HL-60 (cell line): Measurements from ENCODE around the gene GRID2.
"Not testable (repeated sequence)": the region's sequence is repeated elsewhere in the genome, so short reads cannot be mapped to it uniquely, and the experiment has no call there.

Experiments
- DNase-seq, 2 experiments: peaks; one replicate each; pipeline ENCODE4 v3.0.0-alpha.2; 2010 to 2020; ENCODE audit warnings: low read depth in 1 of 2, low spot score in 1 of 2
- H3K27ac ChIP-seq: fragments of 250-450 bp; sonication (Bioruptor Pico); replicated peaks from 2 replicates; pipeline ENCODE4 v1.5.1; 2020; ENCODE audit warnings: mild to moderate bottlenecking, moderate library complexity
- H3K27me3 ChIP-seq: fragments of 250-450 bp; sonication (Bioruptor Pico); 2 replicates; pipeline ENCODE4 v1.5.1; 2021; ENCODE audit warnings: mild to moderate bottlenecking, moderate library complexity; ENCODE audit not compliant: insufficient read depth, poor library complexity, severe bottlenecking
- H3K4me3 ChIP-seq: replicated peaks from 2 replicates; pipeline ENCODE4 v1.5.1; 2011; ENCODE audit warnings: mild to moderate bottlenecking, control low read depth, low read length; ENCODE audit not compliant: insufficient read depth
- CTCF ChIP-seq: IDR thresholded peaks from one replicate; pipeline ENCODE4 v1.5.1; 2011; ENCODE audit warnings: low read length, control low read depth, inconsistent platforms; ENCODE audit not compliant: insufficient read depth
- GABPA ChIP-seq: IDR thresholded peaks from 2 replicates; pipeline ENCODE4 v1.6.1; 2012; ENCODE audit warnings: low read depth
- POLR2AphosphoS5 ChIP-seq: IDR thresholded peaks from 2 replicates; pipeline ENCODE4 v1.6.1; 2012; ENCODE audit warnings: low read depth
- SPI1 ChIP-seq: IDR thresholded peaks from 2 replicates; pipeline ENCODE4 v1.6.1; 2012; ENCODE audit warnings: low read depth, mild to moderate bottlenecking, borderline replicate concordance
- TF ChIP-seq, protein P1 (sequence below): IDR thresholded peaks from 2 replicates; pipeline ENCODE4 v1.6.1; 2012; ENCODE audit warnings: low read depth; ENCODE audit not compliant: insufficient replicate concordance

The GRID2 gene

DNA sequence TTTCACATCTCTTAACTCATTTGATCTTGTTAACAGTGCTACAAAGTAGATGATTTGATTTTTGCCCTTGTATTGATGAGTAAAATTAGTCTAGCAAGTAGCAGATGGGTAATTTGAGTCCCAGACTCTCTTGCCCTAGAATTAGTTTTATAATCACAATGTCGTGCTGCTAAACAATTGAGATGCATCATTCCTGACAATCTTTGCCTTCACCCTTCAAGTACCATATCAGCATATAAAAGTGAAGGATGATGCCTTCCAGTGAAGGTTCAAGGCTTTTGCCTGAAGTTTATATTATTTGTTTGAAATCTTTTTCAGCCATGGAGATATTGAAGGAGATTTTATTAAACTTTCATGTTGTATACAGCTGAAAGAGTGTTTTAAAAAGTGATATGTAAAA, 141.4 kb downstream of the GRID2 start:
- H3K27me3 ChIP-seq, result no peaks in the 10 kb centered on the region
- no peak for DNase-seq
- H3K27ac ChIP-seq, result no peak overlapping the region
- no peak overlapping the region for H3K4me3 ChIP-seq
- no peak for TF ChIP-seq GABPA
- TF ChIP-seq, protein P1, sequence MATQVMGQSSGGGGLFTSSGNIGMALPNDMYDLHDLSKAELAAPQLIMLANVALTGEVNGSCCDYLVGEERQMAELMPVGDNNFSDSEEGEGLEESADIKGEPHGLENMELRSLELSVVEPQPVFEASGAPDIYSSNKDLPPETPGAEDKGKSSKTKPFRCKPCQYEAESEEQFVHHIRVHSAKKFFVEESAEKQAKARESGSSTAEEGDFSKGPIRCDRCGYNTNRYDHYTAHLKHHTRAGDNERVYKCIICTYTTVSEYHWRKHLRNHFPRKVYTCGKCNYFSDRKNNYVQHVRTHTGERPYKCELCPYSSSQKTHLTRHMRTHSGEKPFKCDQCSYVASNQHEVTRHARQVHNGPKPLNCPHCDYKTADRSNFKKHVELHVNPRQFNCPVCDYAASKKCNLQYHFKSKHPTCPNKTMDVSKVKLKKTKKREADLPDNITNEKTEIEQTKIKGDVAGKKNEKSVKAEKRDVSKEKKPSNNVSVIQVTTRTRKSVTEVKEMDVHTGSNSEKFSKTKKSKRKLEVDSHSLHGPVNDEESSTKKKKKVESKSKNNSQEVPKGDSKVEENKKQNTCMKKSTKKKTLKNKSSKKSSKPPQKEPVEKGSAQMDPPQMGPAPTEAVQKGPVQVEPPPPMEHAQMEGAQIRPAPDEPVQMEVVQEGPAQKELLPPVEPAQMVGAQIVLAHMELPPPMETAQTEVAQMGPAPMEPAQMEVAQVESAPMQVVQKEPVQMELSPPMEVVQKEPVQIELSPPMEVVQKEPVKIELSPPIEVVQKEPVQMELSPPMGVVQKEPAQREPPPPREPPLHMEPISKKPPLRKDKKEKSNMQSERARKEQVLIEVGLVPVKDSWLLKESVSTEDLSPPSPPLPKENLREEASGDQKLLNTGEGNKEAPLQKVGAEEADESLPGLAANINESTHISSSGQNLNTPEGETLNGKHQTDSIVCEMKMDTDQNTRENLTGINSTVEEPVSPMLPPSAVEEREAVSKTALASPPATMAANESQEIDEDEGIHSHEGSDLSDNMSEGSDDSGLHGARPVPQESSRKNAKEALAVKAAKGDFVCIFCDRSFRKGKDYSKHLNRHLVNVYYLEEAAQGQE, result no peak
- no peak for TF ChIP-seq SPI1
- no peak for TF ChIP-seq CTCF
- TF ChIP-seq POLR2AphosphoS5, result no peak

DNA sequence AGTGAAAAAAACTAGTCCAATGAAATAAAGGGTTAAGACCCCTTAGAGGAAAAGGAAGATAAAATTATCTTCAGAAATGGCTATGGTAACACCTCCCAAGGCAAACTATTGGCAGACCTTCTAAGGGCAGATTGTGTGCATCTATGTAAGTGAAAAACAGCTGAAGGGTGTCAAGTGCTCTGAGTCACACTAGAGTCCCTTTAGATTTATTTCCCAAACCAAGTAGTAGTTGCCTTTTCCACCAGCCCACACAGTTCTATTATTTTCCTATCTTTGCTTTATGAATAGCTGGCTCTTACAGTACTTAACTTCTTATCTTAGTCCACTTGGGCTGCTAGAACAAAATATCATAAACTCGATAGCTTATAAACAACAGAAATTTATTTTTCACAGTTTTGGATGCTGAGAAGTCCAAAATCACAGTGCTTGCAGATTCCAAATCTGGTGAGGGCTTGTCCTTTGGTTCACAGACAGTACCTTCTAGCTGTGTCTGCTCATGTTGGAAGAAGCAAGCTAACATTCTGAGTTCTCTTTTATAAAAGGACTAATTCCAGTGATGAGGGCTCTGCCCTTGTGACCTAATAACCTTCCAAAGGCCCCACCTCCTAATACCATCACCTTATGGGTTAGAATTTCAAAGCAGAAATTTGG, 143.6 kb downstream of the GRID2 start:
- TF ChIP-seq CTCF (no peak), POLR2AphosphoS5 (no peak), SPI1 (no peak), GABPA (no peak)
- TF ChIP-seq, protein P1, result no peak
- DNase-seq, result no peak
- H3K27ac ChIP-seq, result no peak overlapping the region
- no peaks in the 10 kb centered on the region for H3K27me3 ChIP-seq
- H3K4me3 ChIP-seq, result no peak overlapping the region

- not testable (repeated sequence) for H3K27me3 ChIP-seq, H3K4me3 ChIP-seq, DNase-seq
These were observed 144.4 kb downstream of the GRID2 start for GRCh38 chr4:92448176-92448575.

GRCh38 chr4:92450694-92451093, 146.9 kb downstream of the GRID2 start:
- DNase-seq, result no peak
- no peaks in the 10 kb centered on the region for H3K27me3 ChIP-seq
- H3K4me3 ChIP-seq, result no peak overlapping the region
- TF ChIP-seq CTCF (no peak), POLR2AphosphoS5 (no peak), GABPA (no peak), SPI1 (no peak)
- TF ChIP-seq, protein P1, result no peak
- H3K27ac ChIP-seq, result no peak overlapping the region

More at GRCh38 chr4:92448176-92448575, 144.4 kb downstream of the GRID2 start:
- H3K27ac ChIP-seq, result not testable (repeated sequence)
